H9 (cell line): ENCODE data around the gene MRPS15. TPM values are rescaled to one million over a fixed set of nuclear protein-coding genes. Genes with fewer than 3 reads are reported as not detected.

ENCODE experiments used
- DNase-seq: peaks from one replicate; pipeline ENCODE4 v3.0.0-alpha.2; 2017
- H2AFZ ChIP-seq: one replicate; pipeline ENCODE4 v1.6.1; 2013; ENCODE audit warnings: mild to moderate bottlenecking, low read length, control low read depth, moderate library complexity
- H2AK5ac ChIP-seq: 2 replicates; pipeline ENCODE4 v1.6.1; 2013; ENCODE audit warnings: low read length, control low read depth, mixed read lengths; ENCODE audit not compliant: insufficient read length
- H2BK120ac ChIP-seq: one replicate; pipeline ENCODE4 v1.6.1; 2013; ENCODE audit warnings: low read depth, mild to moderate bottlenecking, low read length, control low read depth, inconsistent platforms; ENCODE audit not compliant: poor library complexity, severe bottlenecking
- H2BK12ac ChIP-seq: 2 replicates; pipeline ENCODE4 v1.6.1; 2013; ENCODE audit warnings: low read length, control low read depth, mixed read lengths, low read depth; ENCODE audit not compliant: insufficient read length
- H2BK15ac ChIP-seq: 2 replicates; pipeline ENCODE4 v1.6.1; 2013; ENCODE audit warnings: low read depth, low read length, control low read depth
- H2BK20ac ChIP-seq: one replicate; pipeline ENCODE4 v1.6.1; 2013; ENCODE audit warnings: low read depth, mild to moderate bottlenecking, low read length, control low read depth, inconsistent platforms; ENCODE audit not compliant: poor library complexity, severe bottlenecking
- H2BK5ac ChIP-seq: 2 replicates; pipeline ENCODE4 v1.6.1; 2013; ENCODE audit warnings: low read length, control low read depth, mixed read lengths; ENCODE audit not compliant: insufficient read length
- H3K14ac ChIP-seq: 2 replicates; pipeline ENCODE4 v1.6.1; 2013; ENCODE audit warnings: low read length, control low read depth; ENCODE audit not compliant: insufficient read depth
- H3K18ac ChIP-seq: 2 replicates; pipeline ENCODE4 v1.6.1; 2013; ENCODE audit warnings: low read depth, mild to moderate bottlenecking, mixed read lengths, low read length, control low read depth; ENCODE audit not compliant: insufficient read length
- H3K23ac ChIP-seq: 2 replicates; pipeline ENCODE4 v1.6.1; 2013; ENCODE audit warnings: low read length, control low read depth, mixed read lengths, low read depth; ENCODE audit not compliant: insufficient read length
- H3K23me2 ChIP-seq: 2 replicates; pipeline ENCODE4 v1.6.1; 2013; ENCODE audit warnings: low read depth, mild to moderate bottlenecking, mixed read lengths, low read length, control low read depth; ENCODE audit not compliant: insufficient read length, poor library complexity, severe bottlenecking
- H3K27ac ChIP-seq: 2 replicates; pipeline ENCODE4 v1.5.1; 2013; ENCODE audit warnings: low read length, control low read depth, mixed read lengths, low read depth; ENCODE audit not compliant: insufficient read length
- H3K27me3 ChIP-seq: 2 replicates; pipeline ENCODE4 v1.6.1; 2013; ENCODE audit warnings: low read length, control low read depth, inconsistent platforms; ENCODE audit not compliant: insufficient read depth
- H3K4ac ChIP-seq: 2 replicates; pipeline ENCODE4 v1.6.1; 2013; ENCODE audit warnings: low read depth, mild to moderate bottlenecking, control low read depth, inconsistent platforms, low read length, moderate library complexity
- H3K4me1 ChIP-seq: 2 replicates; pipeline ENCODE4 v1.6.1; 2013; ENCODE audit warnings: low read length, control low read depth, inconsistent platforms; ENCODE audit not compliant: insufficient read depth
- H3K4me2 ChIP-seq: 2 replicates; pipeline ENCODE4 v1.6.1; 2013; ENCODE audit warnings: low read length, control low read depth, mixed read lengths; ENCODE audit not compliant: insufficient read length, insufficient read depth
- H3K56ac ChIP-seq: 2 replicates; pipeline ENCODE4 v1.6.1; 2013; ENCODE audit warnings: low read depth, mild to moderate bottlenecking, mixed read lengths, low read length, control low read depth; ENCODE audit not compliant: insufficient read length
- H3K79me1 ChIP-seq: 2 replicates; pipeline ENCODE4 v1.6.1; 2013; ENCODE audit warnings: low read depth, mild to moderate bottlenecking, moderate library complexity, low read length, control low read depth, inconsistent platforms; ENCODE audit not compliant: insufficient read depth, poor library complexity, severe bottlenecking
- H3K79me2 ChIP-seq: 2 replicates; pipeline ENCODE4 v1.6.1; 2013; ENCODE audit warnings: low read length, control low read depth, inconsistent platforms; ENCODE audit not compliant: insufficient read depth
- H3K9ac ChIP-seq: 2 replicates; pipeline ENCODE4 v1.6.1; 2013; ENCODE audit warnings: low read length, control low read depth, mixed read lengths; ENCODE audit not compliant: insufficient read length; ENCODE audit errors: extremely low read depth
- H3K9me3 ChIP-seq: one replicate; pipeline ENCODE4 v1.6.1; 2013; ENCODE audit warnings: low read depth, low read length, inconsistent platforms; ENCODE audit not compliant: control insufficient read depth
- H3T11ph ChIP-seq: one replicate; pipeline ENCODE4 v1.6.1; 2013; ENCODE audit warnings: mild to moderate bottlenecking, low read length, control low read depth, inconsistent platforms
- H4K20me1 ChIP-seq: one replicate; pipeline ENCODE4 v1.6.1; 2013; ENCODE audit not compliant: control insufficient read depth, insufficient read length, insufficient read depth
- H4K5ac ChIP-seq: 2 replicates; pipeline ENCODE4 v1.6.1; 2013; ENCODE audit warnings: low read depth, mild to moderate bottlenecking, mixed read lengths, low read length, control low read depth; ENCODE audit not compliant: insufficient read length
- H4K8ac ChIP-seq: replicated peaks from 2 replicates; pipeline ENCODE4 v1.6.1; 2013; ENCODE audit warnings: low read length, control low read depth, mixed read lengths, low read depth; ENCODE audit not compliant: insufficient read length
- H4K91ac ChIP-seq: 2 replicates; pipeline ENCODE4 v1.6.1; 2013; ENCODE audit warnings: low read depth, mild to moderate bottlenecking, moderate library complexity, mixed read lengths, low read length, control low read depth; ENCODE audit not compliant: insufficient read length
- H3K27ac Mint-ChIP-seq, 3 experiments: 2 replicates in 2 of 3; 3 replicates in 1 of 3; pipeline ENCODE4 v1.8.0; 2020 to 2021; ENCODE audit warnings: mixed read lengths in 3 of 3, mild to moderate bottlenecking in 1 of 3, moderate library complexity in 1 of 3
- H3K27me3 Mint-ChIP-seq: 2 replicates; pipeline ENCODE4 v1.8.0; 2021; ENCODE audit warnings: low read depth, mild to moderate bottlenecking, moderate library complexity, mixed read lengths
- H3K36me3 Mint-ChIP-seq, 3 experiments: 2 replicates in 2 of 3; 3 replicates in 1 of 3; pipeline ENCODE4 v1.8.0; 2020 to 2021; ENCODE audit warnings: low read depth in 3 of 3, mixed read lengths in 3 of 3; ENCODE audit not compliant: insufficient read depth in 1 of 3
- H3K4me1 Mint-ChIP-seq, 2 experiments: 2 replicates each; pipeline ENCODE4 v1.8.0; 2020; ENCODE audit warnings: mixed read lengths in 2 of 2
- H3K4me3 Mint-ChIP-seq, 2 experiments: 2 replicates in 1 of 2; 3 replicates in 1 of 2; pipeline ENCODE4 v1.8.0; 2020 to 2021; ENCODE audit warnings: mild to moderate bottlenecking in 2 of 2, mixed read lengths in 2 of 2, moderate library complexity in 1 of 2
- H3K9me3 Mint-ChIP-seq, 2 experiments: 2 replicates in 1 of 2; 3 replicates in 1 of 2; pipeline ENCODE4 v1.8.0; 2020; ENCODE audit warnings: mild to moderate bottlenecking in 2 of 2, mixed read lengths in 2 of 2, moderate library complexity in 1 of 2
- WGBS: extraction: QIAGEN DNeasy Blood & Tissue Kit; methylation state at CpG from one replicate; pipeline ENCODE4 v1.1.7; 2013; ENCODE audit warnings: missing lambda C conversion rate, low lambda C conversion rate, mixed read lengths; ENCODE audit not compliant: insufficient read length; ENCODE audit errors: extremely low coverage; 5-methylcytosine and 5-hydroxymethylcytosine counted together
- total RNA-seq: library from RNA; stranded (reverse); gene quantifications from 2 replicates; pipeline ENCODE4 v1.2.1, GENCODE V29; 2021
- TF ChIP-seq, protein P1 (sequence below): fragments of 200-600 bp; sonication (generic); conservative IDR thresholded peaks from 3 replicates; pipeline ENCODE4 v1.8.0; 2021; ENCODE audit warnings: antibody characterized with exemption, mild to moderate bottlenecking

Gene MRPS15
- total RNA-seq, 1 experiment from 2014 or later, result 111 TPM

DNA sequence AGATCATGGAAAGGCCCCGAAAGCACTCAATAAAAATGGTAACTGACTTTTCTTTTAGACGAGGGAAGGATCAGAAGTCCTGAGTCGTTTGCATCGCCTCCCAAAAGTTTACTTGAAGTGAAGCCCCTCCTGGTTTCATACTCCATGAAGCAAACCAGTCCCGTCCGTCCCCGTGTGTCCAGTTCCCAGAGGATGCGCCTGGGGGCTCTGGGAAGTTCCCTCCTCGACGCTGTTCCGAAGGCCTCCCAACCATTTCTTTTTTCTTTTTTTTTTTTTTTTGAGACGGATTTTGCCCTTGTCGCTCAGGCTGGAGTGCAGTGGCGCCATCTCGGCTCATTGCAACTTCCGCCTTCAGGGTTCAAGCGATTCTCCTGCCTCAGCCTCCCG is 13.3 kb downstream of the MRPS15 start:
- H3K4ac ChIP-seq, result no peak overlapping the region
- H3K56ac ChIP-seq, result no peak overlapping the region
- no peak overlapping the region for H4K8ac ChIP-seq
- TF ChIP-seq, protein P1, sequence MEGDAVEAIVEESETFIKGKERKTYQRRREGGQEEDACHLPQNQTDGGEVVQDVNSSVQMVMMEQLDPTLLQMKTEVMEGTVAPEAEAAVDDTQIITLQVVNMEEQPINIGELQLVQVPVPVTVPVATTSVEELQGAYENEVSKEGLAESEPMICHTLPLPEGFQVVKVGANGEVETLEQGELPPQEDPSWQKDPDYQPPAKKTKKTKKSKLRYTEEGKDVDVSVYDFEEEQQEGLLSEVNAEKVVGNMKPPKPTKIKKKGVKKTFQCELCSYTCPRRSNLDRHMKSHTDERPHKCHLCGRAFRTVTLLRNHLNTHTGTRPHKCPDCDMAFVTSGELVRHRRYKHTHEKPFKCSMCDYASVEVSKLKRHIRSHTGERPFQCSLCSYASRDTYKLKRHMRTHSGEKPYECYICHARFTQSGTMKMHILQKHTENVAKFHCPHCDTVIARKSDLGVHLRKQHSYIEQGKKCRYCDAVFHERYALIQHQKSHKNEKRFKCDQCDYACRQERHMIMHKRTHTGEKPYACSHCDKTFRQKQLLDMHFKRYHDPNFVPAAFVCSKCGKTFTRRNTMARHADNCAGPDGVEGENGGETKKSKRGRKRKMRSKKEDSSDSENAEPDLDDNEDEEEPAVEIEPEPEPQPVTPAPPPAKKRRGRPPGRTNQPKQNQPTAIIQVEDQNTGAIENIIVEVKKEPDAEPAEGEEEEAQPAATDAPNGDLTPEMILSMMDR, result no peak
- H2BK120ac ChIP-seq, result no peak overlapping the region
- no peak overlapping the region for H3K27ac ChIP-seq
- Mint-ChIP-seq H3K4me1 (peaks cover 10 to 15% of the 10 kb centered on the region in 2 experiments), H3K27me3 (peaks cover 1% of the 10 kb centered on the region; the same call in 1 of the 2 replicates), H3K27ac (peak overlapping the region; percentile 85 to 96 (median 86); a peak in 5 of 7 replicates), H3K36me3 (peaks cover 6 to 17% (median 13%) of the 10 kb centered on the region in 3 experiments; a peak in 5 of 7 replicates), H3K9me3 (no peaks in the 10 kb centered on the region; a peak in 1 of 5 replicates), H3K4me3 (peak overlapping the region; percentile 68 to 81)
- no peaks in the 10 kb centered on the region for H3K4me1 ChIP-seq
- H3K79me1 ChIP-seq, result no peaks in the 10 kb centered on the region
- no peak overlapping the region for H3T11ph ChIP-seq
- H4K20me1 ChIP-seq, result no peaks in the 10 kb centered on the region
- H3K27me3 ChIP-seq, result no peaks in the 10 kb centered on the region
- peak overlapping the region; percentile 44 for H3K4me2 ChIP-seq
- H2BK15ac ChIP-seq, result no peak overlapping the region
- H3K18ac ChIP-seq, result no peak overlapping the region
- H3K9ac ChIP-seq, result peak overlapping the region; percentile 40
- H2AK5ac ChIP-seq, result no peak overlapping the region
- no CpG with 5 or more reads among the region's 18 CpGs for WGBS
- H2BK5ac ChIP-seq, result no peak overlapping the region
- H2BK12ac ChIP-seq, result no peak overlapping the region
- DNase-seq, result no peak
- H3K9me3 ChIP-seq, result no peaks in the 10 kb centered on the region
- no peak overlapping the region for H2AFZ ChIP-seq
- no peak overlapping the region for H4K91ac ChIP-seq
- H3K14ac ChIP-seq, result no peak overlapping the region
- no peak overlapping the region for H3K23ac ChIP-seq
- no peak overlapping the region for H2BK20ac ChIP-seq
- H4K5ac ChIP-seq, result no peak overlapping the region
- H3K23me2 ChIP-seq, result peaks cover 9% of the 10 kb centered on the region
- H3K79me2 ChIP-seq, result no peaks in the 10 kb centered on the region
